HL-60/S4 (cell line): ENCODE data around the gene ZNF362.

Experiments
- in situ Hi-C: fragments of 300-500 bp; cut with MboI; formaldehyde crosslinking; loops from 2 replicates; pipeline ENCODE4 v1.14.3; 2022; ENCODE audit warnings: low sequenced_read_pairs

Gene ZNF362

GRCh38 chr1:33322870-33323585, 66.7 kb downstream of the ZNF362 start:
- in situ Hi-C loops, result no loop called here

GRCh38 chr1:33323663-33324477, 67.6 kb downstream of the ZNF362 start:
- in situ Hi-C loops, result no loop called here

GRCh38 chr1:33324677-33325575, 68.6 kb downstream of the ZNF362 start:
- in situ Hi-C loops, result no loop called here

- in situ Hi-C loops, result no loop called here
Measured at GRCh38 chr1:33326785-33327184, 70.5 kb downstream of the ZNF362 start.

GRCh38 chr1:33327587-33328325, 71.5 kb downstream of the ZNF362 start:
- in situ Hi-C loops, result no loop called here

GRCh38 chr1:33328817-33329216, 72.5 kb downstream of the ZNF362 start:
- in situ Hi-C loops, result no loop called here

- in situ Hi-C loops, result no loop called here
Measured at GRCh38 chr1:33329600-33330305, 73.5 kb downstream of the ZNF362 start.

- in situ Hi-C loops, result no loop called here
Measured at GRCh38 chr1:33330361-33330890, 74.1 kb downstream of the ZNF362 start.

- in situ Hi-C loops, result no loop called here
Measured at GRCh38 chr1:33330906-33331305, 74.6 kb downstream of the ZNF362 start.

- in situ Hi-C loops, result no loop called here
Measured at GRCh38 chr1:33331444-33332356, 75.4 kb downstream of the ZNF362 start.

- in situ Hi-C loops, result no loop called here
Measured at GRCh38 chr1:33332357-33332789, 76.1 kb downstream of the ZNF362 start.

- in situ Hi-C loops, result no loop called here
Measured at GRCh38 chr1:33332881-33333280, 76.6 kb downstream of the ZNF362 start.

GRCh38 chr1:33334081-33334552, 77.8 kb downstream of the ZNF362 start:
- in situ Hi-C loops, result no loop called here

- in situ Hi-C loops, result no loop called here
Measured at GRCh38 chr1:33335020-33335419, 78.7 kb downstream of the ZNF362 start.

GRCh38 chr1:33336580-33336979, 80.3 kb downstream of the ZNF362 start:
- in situ Hi-C loops, result no loop called here

- in situ Hi-C loops, result no loop called here
Measured at GRCh38 chr1:33337441-33337840, 81.1 kb downstream of the ZNF362 start.

- in situ Hi-C loops, result no loop called here
Measured at GRCh38 chr1:33338048-33338439, 81.8 kb downstream of the ZNF362 start.

- in situ Hi-C loops, result no loop called here
Measured at GRCh38 chr1:33338440-33339211, 82.3 kb downstream of the ZNF362 start.
